Stimulated activated effector memory CD8-positive, alpha-beta T cell treated with anti-CD3 and anti-CD28 coated beads, Interleukin-12 subunit alpha, Interleukin-12 subunit beta, amount 100 ng/mL, for 72 hours (primary cell): ENCODE results near the gene WFDC12.

ENCODE experiments used
- ATAC-seq: fragments of 150-1000 bp; cut with Tn5 transposase; 2 replicates; pipeline ENCODE4 v1.10.0; 2021
- DNase-seq, 2 donors: peaks; one replicate each; pipeline ENCODE4 v3.0.0; 2021 to 2022; ENCODE audit warnings: low spot score in 2 of 2
- H3K27ac Mint-ChIP-seq: one replicate; pipeline ENCODE4 v1.8.0; 2022; ENCODE audit warnings: mild to moderate bottlenecking, mixed read lengths
- H3K36me3 Mint-ChIP-seq: one replicate; pipeline ENCODE4 v1.8.0; 2022; ENCODE audit warnings: mild to moderate bottlenecking, mixed read lengths
- H3K4me1 Mint-ChIP-seq: one replicate; pipeline ENCODE4 v1.8.0; 2022; ENCODE audit warnings: mixed read lengths
- H3K4me3 Mint-ChIP-seq: one replicate; pipeline ENCODE4 v1.8.0; 2022; ENCODE audit warnings: mild to moderate bottlenecking, mixed read lengths
- H3K9me3 Mint-ChIP-seq: one replicate; pipeline ENCODE4 v1.8.0; 2022; ENCODE audit warnings: mixed read lengths

Gene WFDC12

GRCh38 chr20:45087097-45087790, 37.0 kb downstream of the WFDC12 start:
- H3K4me1 Mint-ChIP-seq, result peaks cover 6% of the 10 kb centered on the region
- no peaks in the 10 kb centered on the region for H3K9me3 Mint-ChIP-seq
- ATAC-seq, result no peak
- no peak overlapping the region for H3K4me3 Mint-ChIP-seq
- no peak for DNase-seq
- peaks cover 81% of the 10 kb centered on the region for H3K36me3 Mint-ChIP-seq
- peak overlapping the region; percentile 78 for H3K27ac Mint-ChIP-seq

GRCh38 chr20:45085867-45086266, 38.4 kb downstream of the WFDC12 start:
- Mint-ChIP-seq H3K4me3 (no peak overlapping the region), H3K36me3 (peaks cover 86% of the 10 kb centered on the region), H3K9me3 (peaks cover 4% of the 10 kb centered on the region), H3K4me1 (peaks cover 6% of the 10 kb centered on the region), H3K27ac (peak overlapping the region; percentile 78)
- DNase-seq (no peak), ATAC-seq (no peak)

- peaks cover 86% of the 10 kb centered on the region for H3K36me3 Mint-ChIP-seq
- H3K4me3 Mint-ChIP-seq, result no peak overlapping the region
- no peak for DNase-seq
- ATAC-seq, result no peak
- H3K4me1 Mint-ChIP-seq, result peaks cover 6% of the 10 kb centered on the region
- peak overlapping the region; percentile 78 for H3K27ac Mint-ChIP-seq
- H3K9me3 Mint-ChIP-seq, result peaks cover 4% of the 10 kb centered on the region
Measured at GRCh38 chr20:45085289-45085688, 39.0 kb downstream of the WFDC12 start.

- Mint-ChIP-seq H3K4me1 (peaks cover 12% of the 10 kb centered on the region), H3K36me3 (peaks cover 93% of the 10 kb centered on the region), H3K9me3 (peaks cover 4% of the 10 kb centered on the region), H3K27ac (peak overlapping the region; percentile 78), H3K4me3 (no peak overlapping the region)
- DNase-seq, result no peak
- no peak for ATAC-seq
Measured at GRCh38 chr20:45083127-45083526, 41.1 kb downstream of the WFDC12 start.

GRCh38 chr20:45082468-45082867, 41.8 kb downstream of the WFDC12 start:
- Mint-ChIP-seq H3K4me1 (peaks cover 12% of the 10 kb centered on the region), H3K27ac (peak overlapping the region; percentile 78), H3K9me3 (peaks cover 4% of the 10 kb centered on the region), H3K4me3 (no peak overlapping the region), H3K36me3 (peaks cover 94% of the 10 kb centered on the region)
- ATAC-seq, result no peak
- DNase-seq, result no peak

- no peak for ATAC-seq
Measured at GRCh38 chr20:45080867-45081624, 43.2 kb downstream of the WFDC12 start.

GRCh38 chr20:45077559-45077958, 46.7 kb downstream of the WFDC12 start:
- Mint-ChIP-seq H3K4me3 (no peak overlapping the region), H3K9me3 (peaks cover 4% of the 10 kb centered on the region), H3K4me1 (peaks cover 16% of the 10 kb centered on the region), H3K27ac (no peak overlapping the region), H3K36me3 (peaks cover 95% of the 10 kb centered on the region)
- DNase-seq (no peak), ATAC-seq (no peak)

More at GRCh38 chr20:45080867-45081624, 43.2 kb downstream of the WFDC12 start:
- DNase-seq, result no peak
- H3K9me3 Mint-ChIP-seq, result peaks cover 4% of the 10 kb centered on the region
- no peak overlapping the region for H3K4me3 Mint-ChIP-seq
- peaks cover 6% of the 10 kb centered on the region for H3K4me1 Mint-ChIP-seq
- H3K36me3 Mint-ChIP-seq, result peaks cover 96% of the 10 kb centered on the region
- H3K27ac Mint-ChIP-seq, result peak overlapping the region; percentile 26
